K562 (cell line): Measurements from ENCODE around the gene DUS1L. TPM values are rescaled to one million over a fixed set of nuclear protein-coding genes. Genes with fewer than 3 reads are reported as not detected.

Experiments
- BRF1 ChIP-seq: IDR thresholded peaks from 3 replicates; pipeline ENCODE4 v1.6.1; 2011; ENCODE audit warnings: borderline replicate concordance, mild to moderate bottlenecking; ENCODE audit not compliant: insufficient read length; ENCODE audit errors: extremely low read depth
- HNRNPK ChIP-seq: fragments of 200-400 bp; formaldehyde crosslinking; IDR thresholded peaks from one replicate; pipeline ENCODE4 v1.6.1; 2018; ENCODE audit warnings: mild to moderate bottlenecking, low read depth, low read length; ENCODE audit not compliant: poor library complexity, severe bottlenecking
- IFI16 ChIP-seq: fragments of 250-450 bp; sonication (Bioruptor Pico); IDR thresholded peaks from 2 replicates; pipeline ENCODE4 v2.1.2; 2022; ENCODE audit warnings: mild to moderate bottlenecking, inconsistent platforms
- NELFE ChIP-seq: IDR thresholded peaks from 2 replicates; pipeline ENCODE4 v1.6.1; 2011; ENCODE audit warnings: mild to moderate bottlenecking; ENCODE audit not compliant: insufficient read depth, insufficient read length
- PRDM10 ChIP-seq: fragments of 450-650 bp; IDR thresholded peaks from 2 replicates; pipeline ENCODE4 v1.6.1; 2018; ENCODE audit not compliant: partially characterized antibody
- RFX1 ChIP-seq: fragments of 450-650 bp; IDR thresholded peaks from 2 replicates; pipeline ENCODE4 v1.6.1; 2016; ENCODE audit warnings: mild to moderate bottlenecking, moderate library complexity
- SRSF7 ChIP-seq: fragments of 200-400 bp; formaldehyde crosslinking; optimal IDR thresholded peaks from 2 replicates; pipeline ENCODE3; 2017; ENCODE audit warnings: mild to moderate bottlenecking, low read depth, low read length
- ZMIZ1 ChIP-seq, 2 experiments: fragments of 150-350 bp in 1 of 2; IDR thresholded peaks; 2 replicates each; pipeline ENCODE4 v1.6.1; 2012 to 2016; ENCODE audit warnings: low read depth in 2 of 2, low read length in 2 of 2, mild to moderate bottlenecking in 1 of 2, moderate library complexity in 1 of 2
- ZNF395 ChIP-seq: fragments of 200-800 bp; sonication (Bioruptor generic); IDR thresholded peaks from 2 replicates; pipeline ENCODE4 v1.6.1; 2017; ENCODE audit warnings: missing genetic modification characterization, missing compliant biosample characterization
- ZNF561 ChIP-seq: fragments of 450-650 bp; formaldehyde crosslinking; conservative IDR thresholded peaks from 2 replicates; pipeline ENCODE4 v1.4.0; 2020; ENCODE audit warnings: mild to moderate bottlenecking, moderate library complexity
- polyA plus RNA-seq, 8 experiments: library from polyadenylated mRNA; depleted of rRNA in 4 of 8; stranded (reverse) in 5 of 8; unstranded in 3 of 8; fragments of >200 nt; fragmentation: Nextera tagmentation in 2 of 8; fragmentation: Illumina TruSeq in 1 of 8; extraction: Ambion mirVana in 2 of 8; extraction: Trizol in 1 of 8; gene quantifications; 2 replicates each; pipeline versions ENCODE4 v1.2.1 to v1.2.3, GENCODE V29; 2011 to 2014; ENCODE audit warnings: inconsistent platforms in 1 of 8, missing spikeins in 1 of 8
- total RNA-seq, 7 experiments: library from RNA; depleted of rRNA in 6 of 7; stranded (reverse); fragments of >200 nt in 6 of 7; fragmentation: Illumina TruSeq in 2 of 7; extraction: Trizol in 2 of 7; gene quantifications; 2 replicates each; pipeline versions ENCODE4 v1.2.1 to v1.2.3, GENCODE V29; 2011 to 2021; ENCODE audit warnings: low replicate concordance in 1 of 7

Gene DUS1L
- total and polyA plus RNA-seq, 9 of the 15 experiments (the other 6 are each of a cell fraction or from before 2014, with no cell fraction given), result 7.8 to 210 (median 83.9) TPM

GRCh38 chr17:82056729-82057621 is 8.6 kb downstream of the DUS1L start (continued):
- TF ChIP-seq ZMIZ1 (IDR thresholded peaks at IDR 0.05; ENCODE audit: low read depth in 2 of 2, low read length in 2 of 2) (no peak), IFI16 (CRISPR knock-in tag) (no peak), NELFE (no peak), ZNF561 (no peak), HNRNPK (no peak), BRF1 (no peak), ZNF395 (CRISPR knock-in tag) (no peak), SRSF7 (no peak), PRDM10 (no peak), RFX1 (no peak)
